Thyroid gland (tissue), 4 donors: ENCODE data around the gene THSD7A. TPM values are rescaled to one million over a fixed set of nuclear protein-coding genes. Genes with fewer than 3 reads are reported as not detected.

ENCODE experiments used
- DNase-seq, 2 donors: peaks; one replicate each; pipeline ENCODE4 v3.0.0-alpha.2; 2019
- H3K27ac ChIP-seq, 3 donors: fragments of 200-600 bp; sonication (generic); 1 replicate in 2 of 3; 2 replicates in 1 of 3; pipeline ENCODE4 v1.5.1; 2016 to 2019; ENCODE audit warnings: mild to moderate bottlenecking in 1 of 3, moderate library complexity in 1 of 3
- H3K27me3 ChIP-seq: fragments of 200-600 bp; sonication (generic); one replicate; pipeline ENCODE4 v1.5.1; 2019
- H3K36me3 ChIP-seq, 2 donors: fragments of 200-600 bp; sonication (generic); one replicate each; pipeline ENCODE4 v1.5.1; 2016 to 2019
- H3K4me1 ChIP-seq, 2 donors: fragments of 200-600 bp; sonication (generic); one replicate each; pipeline ENCODE4 v1.5.1; 2017 to 2019
- H3K4me3 ChIP-seq, 3 donors: fragments of 200-600 bp; sonication (generic); replicated peaks in 1 of 3; 1 replicate in 2 of 3; 2 replicates in 1 of 3; pipeline ENCODE4 v1.5.1; 2016; ENCODE audit warnings: mild to moderate bottlenecking in 1 of 3
- H3K9me3 ChIP-seq: fragments of 200-600 bp; sonication (generic); one replicate; pipeline ENCODE4 v1.5.1; 2017
- POLR2A ChIP-seq, 2 donors: fragments of 450-650 bp; IDR thresholded peaks; one replicate each; pipeline ENCODE4 v1.6.1; 2017; ENCODE audit warnings: antibody characterized with exemption in 2 of 2, mild to moderate bottlenecking in 2 of 2, moderate library complexity in 1 of 2
- WGBS, 2 donors: methylation state at CpG; one replicate each; pipeline ENCODE4 v1.1.5; 2017; 5-methylcytosine and 5-hydroxymethylcytosine counted together
- intact Hi-C: fragments of 100-400 bp; cut with DNase I; formaldehyde crosslinking; loops from one replicate; pipeline ENCODE4 v1.15.1; 2023
- total RNA-seq, 4 donors: library from RNA; depleted of rRNA; stranded (reverse); fragments of >200 nt; gene quantifications; one replicate each; pipeline ENCODE4 v1.2.3, GENCODE V29; 2016
- TF ChIP-seq, protein P1 (sequence below), 6 experiments: fragments of 200-600 bp in 3 of 6; fragments of 450-650 bp in 3 of 6; sonication (generic) in 3 of 6; IDR thresholded peaks; one replicate each; pipeline ENCODE4 v1.5.1; 2016 to 2019; ENCODE audit warnings: antibody characterized with exemption in 6 of 6, mild to moderate bottlenecking in 2 of 6, inconsistent platforms in 1 of 6, moderate library complexity in 1 of 6

The THSD7A gene
- total RNA-seq, 4 donors from 2014 or later = 4.2 to 6.1 (median 5.8) TPM

DNA sequence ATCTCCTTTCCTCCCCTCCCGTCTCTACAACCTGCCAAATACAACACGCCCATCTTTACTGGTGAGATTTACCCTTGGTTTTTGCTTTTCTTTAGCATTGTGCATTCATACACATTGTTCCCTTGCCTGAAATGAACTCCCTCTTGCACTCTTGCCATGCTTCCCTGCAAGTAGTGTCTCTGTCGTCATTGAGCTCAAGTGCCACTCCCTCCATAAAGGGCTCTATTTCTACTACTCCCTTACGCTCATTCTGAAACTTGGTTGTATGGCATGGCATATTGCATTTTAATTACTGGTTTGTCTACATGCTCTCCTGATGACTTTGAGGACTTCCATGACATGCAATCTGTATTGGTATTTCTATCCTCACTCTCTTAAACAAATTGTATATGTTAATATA is 242.7 kb downstream of the THSD7A start:
- intact Hi-C loops = no loop called here
- WGBS, 2 donors = 86 to 89% methylated on average over 4 of the region's 4 CpGs
- H3K4me3 ChIP-seq = no peak overlapping the region
- DNase-seq = no peak
- H3K4me1 ChIP-seq = no peaks in the 10 kb centered on the region
- H3K9me3 ChIP-seq = no peaks in the 10 kb centered on the region
- no peaks in the 10 kb centered on the region for H3K27me3 ChIP-seq
- TF ChIP-seq, protein P1, sequence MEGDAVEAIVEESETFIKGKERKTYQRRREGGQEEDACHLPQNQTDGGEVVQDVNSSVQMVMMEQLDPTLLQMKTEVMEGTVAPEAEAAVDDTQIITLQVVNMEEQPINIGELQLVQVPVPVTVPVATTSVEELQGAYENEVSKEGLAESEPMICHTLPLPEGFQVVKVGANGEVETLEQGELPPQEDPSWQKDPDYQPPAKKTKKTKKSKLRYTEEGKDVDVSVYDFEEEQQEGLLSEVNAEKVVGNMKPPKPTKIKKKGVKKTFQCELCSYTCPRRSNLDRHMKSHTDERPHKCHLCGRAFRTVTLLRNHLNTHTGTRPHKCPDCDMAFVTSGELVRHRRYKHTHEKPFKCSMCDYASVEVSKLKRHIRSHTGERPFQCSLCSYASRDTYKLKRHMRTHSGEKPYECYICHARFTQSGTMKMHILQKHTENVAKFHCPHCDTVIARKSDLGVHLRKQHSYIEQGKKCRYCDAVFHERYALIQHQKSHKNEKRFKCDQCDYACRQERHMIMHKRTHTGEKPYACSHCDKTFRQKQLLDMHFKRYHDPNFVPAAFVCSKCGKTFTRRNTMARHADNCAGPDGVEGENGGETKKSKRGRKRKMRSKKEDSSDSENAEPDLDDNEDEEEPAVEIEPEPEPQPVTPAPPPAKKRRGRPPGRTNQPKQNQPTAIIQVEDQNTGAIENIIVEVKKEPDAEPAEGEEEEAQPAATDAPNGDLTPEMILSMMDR (IDR thresholded peaks at IDR 0.05) = no peak
- TF ChIP-seq POLR2A (IDR thresholded peaks at IDR 0.05) = no peak
- no peak overlapping the region for H3K27ac ChIP-seq
- H3K36me3 ChIP-seq = no peaks in the 10 kb centered on the region

DNA sequence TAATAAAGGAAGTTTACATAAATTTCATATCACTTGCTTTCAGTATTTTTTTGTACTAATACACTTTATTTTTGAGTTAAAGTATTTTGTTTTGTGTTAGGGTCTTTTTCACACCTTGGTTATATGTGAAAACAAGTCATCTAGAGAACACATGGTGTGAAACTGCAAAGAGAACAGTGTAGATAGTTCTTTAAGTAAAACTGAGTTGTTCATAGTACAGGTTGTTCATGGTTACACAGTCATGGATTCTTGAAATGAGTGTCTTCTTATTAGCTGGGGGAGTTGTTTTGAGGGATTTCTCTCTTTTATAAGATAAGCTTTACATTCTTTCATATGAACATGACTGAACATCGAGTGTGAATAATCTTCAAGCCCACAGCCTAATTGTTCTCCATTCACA is 244.2 kb downstream of the THSD7A start:
- no peak for DNase-seq
- no peak for TF ChIP-seq POLR2A (IDR thresholded peaks at IDR 0.05)
- TF ChIP-seq, protein P1 (IDR thresholded peaks at IDR 0.05) = no peak
- Histone ChIP-seq H3K27me3 (no peaks in the 10 kb centered on the region), H3K4me3 (no peak overlapping the region), H3K4me1 (no peaks in the 10 kb centered on the region), H3K9me3 (no peaks in the 10 kb centered on the region), H3K27ac (no peak overlapping the region), H3K36me3 (no peaks in the 10 kb centered on the region)
- WGBS, 2 donors = 75 to 81% methylated on average over 1 of the region's 1 CpG
- intact Hi-C loops = no loop called here

DNA sequence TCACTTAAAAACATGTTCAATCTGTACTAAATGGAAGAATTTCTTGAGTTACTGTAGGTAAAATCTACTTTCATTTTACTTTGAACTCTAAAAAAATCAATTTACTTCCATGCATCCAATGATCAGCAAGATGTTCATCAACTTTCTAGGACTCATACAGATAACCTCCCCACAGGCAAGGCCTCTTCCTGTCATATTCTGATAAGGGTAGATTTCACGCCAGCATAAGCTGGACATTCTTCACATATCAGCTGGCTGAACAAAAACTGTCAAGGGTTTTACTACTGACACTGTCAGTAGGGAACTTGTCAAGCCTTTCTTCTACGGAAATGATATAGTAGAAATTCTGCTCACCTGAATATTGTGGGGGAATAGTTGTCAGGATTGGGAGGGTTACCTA is 244.9 kb downstream of the THSD7A start:
- Histone ChIP-seq H3K9me3 (no peaks in the 10 kb centered on the region), H3K4me1 (no peaks in the 10 kb centered on the region), H3K36me3 (no peaks in the 10 kb centered on the region), H3K4me3 (no peak overlapping the region), H3K27ac (no peak overlapping the region), H3K27me3 (no peaks in the 10 kb centered on the region)
- no peak for DNase-seq
- TF ChIP-seq POLR2A (IDR thresholded peaks at IDR 0.05) = no peak
- TF ChIP-seq, protein P1 (IDR thresholded peaks at IDR 0.05) = no peak
- intact Hi-C loops = no loop called here
- 91 to 95% methylated on average over 2 of the region's 2 CpGs for WGBS, 2 donors

DNA sequence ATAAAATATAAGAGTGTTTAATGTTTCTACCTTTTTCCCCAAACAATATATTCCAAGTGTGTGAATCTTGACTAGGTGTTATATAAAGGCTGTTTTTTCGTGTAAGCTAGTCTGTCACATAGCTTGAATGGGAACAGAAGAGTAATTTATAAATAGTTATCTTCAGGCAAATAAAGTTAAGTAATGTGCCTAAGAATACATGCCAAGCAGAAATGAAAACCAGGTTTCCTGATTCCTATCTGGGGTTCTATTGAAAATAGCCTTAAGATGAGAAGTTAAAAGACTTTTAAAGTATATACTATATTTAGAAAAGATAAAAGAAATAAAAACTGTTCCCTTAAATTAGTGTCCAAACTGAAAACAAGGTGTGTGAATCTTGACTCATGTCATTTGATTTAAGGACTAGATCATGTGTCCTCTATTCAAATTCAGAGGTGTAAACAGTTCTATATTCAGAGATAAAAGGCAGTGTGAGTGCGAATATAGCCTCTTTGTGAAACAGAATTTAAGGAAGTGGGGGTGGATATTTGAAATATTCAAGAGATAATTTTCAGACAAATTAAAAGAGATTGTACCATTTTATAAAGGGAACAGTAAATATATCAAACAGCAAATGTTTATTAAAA is 247.5 kb downstream of the THSD7A start:
- Histone ChIP-seq H3K27ac (no peak overlapping the region), H3K36me3 (no peaks in the 10 kb centered on the region), H3K9me3 (no peaks in the 10 kb centered on the region), H3K4me1 (no peaks in the 10 kb centered on the region), H3K4me3 (no peak overlapping the region), H3K27me3 (no peaks in the 10 kb centered on the region)
- no peak for DNase-seq
- 32 to 78% methylated on average over 2 of the region's 2 CpGs for WGBS, 2 donors
- no peak for TF ChIP-seq POLR2A (IDR thresholded peaks at IDR 0.05)
- TF ChIP-seq, protein P1 (IDR thresholded peaks at IDR 0.05) = no peak
- intact Hi-C loops = no loop called here

DNA sequence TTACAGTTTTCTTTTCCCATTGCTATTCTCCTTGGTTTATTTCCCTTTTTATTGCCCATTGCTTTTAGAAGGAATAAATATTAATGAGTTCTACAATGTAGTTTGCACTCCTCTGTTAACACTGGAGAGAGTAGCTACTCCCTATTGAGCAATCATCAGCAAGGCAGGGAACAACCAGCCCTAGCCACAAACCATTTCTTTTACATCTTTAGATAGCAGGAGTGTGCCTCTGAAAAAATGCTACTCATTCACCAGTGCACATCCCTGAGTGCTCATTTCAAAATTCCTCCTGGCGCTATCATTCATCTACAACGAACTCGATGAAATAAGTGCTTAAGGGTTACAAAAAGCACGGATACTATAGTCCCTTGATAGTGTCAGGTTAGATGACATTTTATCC is 252.9 kb downstream of the THSD7A start:
- intact Hi-C loops = no loop called here
- H3K9me3 ChIP-seq = no peaks in the 10 kb centered on the region
- TF ChIP-seq, protein P1 (IDR thresholded peaks at IDR 0.05) = no peak
- TF ChIP-seq POLR2A (IDR thresholded peaks at IDR 0.05) = no peak
- no peak for DNase-seq
- 89 to 96% methylated on average over 4 of the region's 4 CpGs for WGBS, 2 donors
- H3K27ac ChIP-seq = no peak overlapping the region
- H3K36me3 ChIP-seq = no peaks in the 10 kb centered on the region
- H3K4me3 ChIP-seq = no peak overlapping the region
- H3K27me3 ChIP-seq = no peaks in the 10 kb centered on the region
- H3K4me1 ChIP-seq = no peaks in the 10 kb centered on the region
